GM18507 (cell line): Measurements from ENCODE around the gene PPIL3.
A peak's percentile ranks its signal among the peaks of the same experiment; 100 is the strongest.

Experiments used
- DNase-seq: peaks from one replicate; pipeline ENCODE4 v3.0.0; 2011; ENCODE audit warnings: low read depth; ENCODE audit not compliant: insufficient read length; ENCODE audit errors: extremely low spot score
- FAIRE-seq: peaks from 2 replicates; lab custom pipeline; 2011; peaks lifted over from hg19 to GRCh38; lab: Jason Lieb, UNC

PPIL3 gene

DNA sequence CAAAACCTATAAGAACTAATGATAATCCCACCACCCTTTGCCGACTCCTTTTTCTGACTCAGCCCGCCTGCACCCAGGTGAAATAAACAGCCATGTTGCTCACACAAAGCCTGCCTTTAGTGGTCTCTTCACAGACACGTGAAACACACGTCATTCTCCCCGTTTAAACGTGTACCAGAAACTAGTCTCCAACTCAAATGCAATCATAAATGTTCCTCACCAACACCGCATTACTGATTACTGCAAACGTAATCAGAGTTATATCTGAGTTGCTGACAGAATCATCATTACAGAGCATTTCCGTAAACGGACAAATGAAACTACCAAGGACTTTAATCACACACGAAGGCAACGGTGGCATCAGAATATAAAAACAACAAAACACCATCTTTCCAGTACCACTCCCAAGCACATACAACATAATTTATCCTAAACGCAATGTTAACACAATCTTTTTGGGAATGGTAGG lies 26.3 kb downstream of the PPIL3 start:
- DNase-seq (no peak), FAIRE-seq (peak; percentile 67)

- FAIRE-seq: no peak
Observed at GRCh38 chr2:200861617-200862155, 27.2 kb downstream of the PPIL3 start.

DNA sequence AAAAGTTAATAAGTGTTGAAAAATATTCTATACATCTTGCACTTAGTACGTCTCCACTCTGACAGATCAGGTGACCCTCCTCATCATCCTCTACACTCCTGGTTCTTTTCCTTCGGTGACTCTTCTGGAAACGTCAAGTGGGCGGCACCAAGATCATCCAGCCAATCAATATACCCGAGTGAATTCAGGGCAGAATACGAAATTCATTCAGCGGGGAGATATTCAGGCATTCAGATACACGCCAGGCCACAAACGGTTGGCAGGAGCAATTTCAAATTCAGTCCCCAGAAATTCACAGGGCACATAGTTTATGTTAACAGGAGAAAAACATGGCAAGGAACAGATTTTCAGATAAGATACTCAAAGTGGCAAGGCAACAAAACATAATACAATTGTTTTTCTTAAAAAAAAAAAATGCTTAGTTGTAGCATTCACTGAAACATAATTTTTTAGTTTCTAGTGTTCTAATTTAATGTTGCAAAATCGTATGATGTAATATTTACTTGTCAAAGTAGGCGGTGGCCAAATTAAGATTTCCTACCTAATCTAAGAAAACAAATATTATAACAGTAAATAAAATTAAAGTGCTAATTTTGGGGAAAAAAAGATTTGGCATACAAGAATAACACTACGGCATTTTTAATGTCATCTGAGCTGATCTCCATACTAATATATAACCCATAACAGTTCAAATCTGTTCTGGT lies 28.6 kb downstream of the PPIL3 start:
- no peak for FAIRE-seq
- DNase-seq: no peak

More at GRCh38 chr2:200861617-200862155, 27.2 kb downstream of the PPIL3 start:
- no peak for DNase-seq

GRCh38 chr2:200856806-200857205 lies 32.1 kb downstream of the PPIL3 start:
- FAIRE-seq (no peak), DNase-seq (no peak)

- DNase-seq: no peak
- no peak for FAIRE-seq
Observed at GRCh38 chr2:200852605-200853004, 36.3 kb downstream of the PPIL3 start.

- DNase-seq: no peak
- FAIRE-seq: no peak
Observed at GRCh38 chr2:200851398-200852248, 37.3 kb downstream of the PPIL3 start.

- no peak for DNase-seq
- no peak for FAIRE-seq
Observed at GRCh38 chr2:200850512-200851256, 38.2 kb downstream of the PPIL3 start.

- DNase-seq: no peak
- FAIRE-seq: no peak
Observed at GRCh38 chr2:200847939-200848338, 40.9 kb downstream of the PPIL3 start.

DNA sequence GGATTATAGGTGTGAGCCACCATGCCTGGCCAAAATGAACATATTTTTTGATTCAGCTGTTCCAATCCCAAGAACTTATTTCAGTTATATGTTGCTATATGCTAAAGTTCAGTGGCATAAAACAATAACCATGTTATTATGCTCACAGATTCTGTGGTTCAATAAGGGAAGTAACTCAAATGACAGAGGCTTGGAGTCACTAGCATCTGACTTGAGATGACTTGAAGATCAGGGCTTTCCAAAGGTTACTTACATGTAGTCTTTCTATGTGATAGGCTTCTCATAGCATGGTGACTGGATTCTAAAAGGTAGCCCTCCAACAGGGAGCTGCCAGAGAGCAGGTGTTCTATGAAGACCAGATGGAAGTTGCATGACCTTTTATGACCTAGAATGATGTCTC lies 41.6 kb downstream of the PPIL3 start:
- FAIRE-seq: no peak

DNA sequence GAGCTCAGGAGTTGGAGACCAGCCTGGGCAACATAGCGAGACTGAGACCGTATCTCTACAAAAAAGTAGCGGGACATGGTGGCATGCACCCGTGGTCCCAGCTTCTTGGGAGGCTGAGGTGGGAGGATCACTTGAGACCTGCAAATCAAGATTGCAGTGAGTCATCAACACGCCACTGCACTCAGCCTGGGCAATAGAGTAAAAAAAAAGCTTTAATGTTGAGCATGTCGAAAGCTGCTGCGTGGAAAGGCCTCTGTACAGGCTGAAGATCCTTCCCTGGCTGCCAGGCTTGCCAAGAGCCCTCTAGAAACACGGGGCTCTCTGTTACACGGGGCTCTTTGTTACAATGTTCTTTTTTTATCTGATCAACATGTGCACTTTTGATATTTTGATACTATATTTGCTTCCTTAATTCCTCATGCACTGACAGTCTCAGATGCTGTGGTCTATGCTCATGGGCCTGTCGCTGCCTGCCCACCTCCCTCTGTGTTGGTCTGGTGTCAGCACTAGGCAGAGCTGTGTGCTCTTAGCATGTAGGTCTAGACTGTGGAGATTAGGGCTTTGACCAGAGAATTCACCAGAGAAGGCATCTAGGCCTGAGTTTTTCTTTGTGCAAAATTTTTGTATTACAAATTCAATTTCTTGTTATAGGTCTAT lies 43.1 kb downstream of the PPIL3 start:
- DNase-seq: no peak
- no peak for FAIRE-seq

More for the DNA sequence above, 41.6 kb downstream of the PPIL3 start:
- DNase-seq: no peak

- FAIRE-seq: no peak
- no peak for DNase-seq
Observed at GRCh38 chr2:200845194-200845593, 43.7 kb downstream of the PPIL3 start.

GRCh38 chr2:200843993-200844948 lies 44.6 kb downstream of the PPIL3 start:
- DNase-seq (no peak), FAIRE-seq (no peak)

DNA sequence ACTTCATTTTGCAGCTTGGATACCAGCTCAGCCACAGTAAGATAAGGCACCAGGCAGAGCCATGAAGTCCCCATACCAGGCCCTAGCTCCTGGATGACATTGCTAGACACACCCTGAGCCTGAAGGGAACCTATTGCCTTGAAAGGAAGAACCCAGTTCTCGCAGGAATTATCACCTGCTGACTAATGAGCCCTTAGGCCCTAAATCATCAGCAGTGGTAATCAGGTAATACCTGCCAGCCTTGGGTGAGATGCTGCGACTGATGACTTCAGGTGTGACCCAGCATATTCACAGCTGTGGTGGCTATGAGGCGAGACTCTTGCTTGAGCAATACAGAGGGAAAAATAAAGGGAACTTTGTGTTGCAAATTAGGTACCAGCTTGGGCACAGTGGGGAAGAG lies 49.4 kb downstream of the PPIL3 start:
- FAIRE-seq (no peak), DNase-seq (no peak)

GRCh38 chr2:200834701-200835100 lies 54.2 kb downstream of the PPIL3 start:
- DNase-seq: no peak
- no peak for FAIRE-seq

DNA sequence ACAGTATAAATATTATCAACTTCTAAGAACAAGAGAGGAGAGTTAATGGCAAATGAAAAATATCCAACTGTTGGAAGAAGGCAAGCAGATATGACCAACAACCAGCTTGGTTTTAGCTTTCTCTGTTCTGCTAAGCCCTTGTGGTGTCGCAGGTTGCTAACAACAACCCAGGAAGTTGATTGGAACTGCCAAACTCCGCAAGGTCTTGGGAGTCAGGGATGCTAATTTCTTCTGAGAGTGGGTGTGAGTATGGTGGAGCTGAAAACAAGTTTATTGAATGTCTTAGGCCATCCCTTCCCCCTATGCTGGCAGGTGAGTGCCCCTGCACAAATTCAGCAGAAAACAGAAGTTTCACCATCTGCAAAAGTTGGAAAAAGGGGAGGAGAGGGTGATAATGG lies 59.6 kb downstream of the PPIL3 start:
- no peak for FAIRE-seq
- DNase-seq: no peak

DNA sequence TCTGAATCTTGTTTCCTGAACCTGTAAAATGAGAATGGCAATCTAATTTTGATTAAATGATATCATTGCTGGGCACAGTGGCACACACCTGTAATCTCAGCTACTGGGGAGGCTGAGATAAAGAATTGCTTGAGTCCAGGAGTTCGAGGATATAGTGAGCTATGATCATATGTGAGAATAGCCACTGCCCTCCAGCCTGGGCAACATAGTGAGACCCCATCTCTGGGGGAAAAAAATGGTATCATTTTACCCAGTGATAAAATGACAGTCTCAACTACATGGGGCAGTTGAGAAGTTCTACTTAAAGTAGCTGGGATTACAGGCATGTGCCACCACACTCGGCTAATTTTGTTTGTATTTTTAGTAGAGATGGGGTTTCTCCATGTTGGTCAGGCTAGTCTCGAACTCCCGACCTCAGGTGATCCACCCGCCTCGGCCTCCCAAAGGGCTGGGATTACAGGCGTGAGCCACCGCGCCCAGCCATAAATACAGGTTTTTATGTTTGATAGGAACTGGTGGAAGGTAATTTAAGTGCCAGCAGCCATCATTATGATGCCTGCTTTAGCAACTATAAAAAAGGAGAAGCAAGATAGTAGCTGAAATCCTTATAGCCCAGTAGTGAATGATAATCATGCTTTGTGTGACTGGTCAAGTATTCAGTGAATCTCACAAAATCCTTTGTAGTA lies 60.2 kb downstream of the PPIL3 start:
- FAIRE-seq (no peak), DNase-seq (no peak)

GRCh38 chr2:200828104-200828503 lies 60.8 kb downstream of the PPIL3 start:
- DNase-seq (no peak), FAIRE-seq (no peak)
